Esophagus squamous epithelium (tissue), 4 donors: ENCODE results near the gene CCDC88C.

Experiments
- CTCF ChIP-seq, 6 experiments: fragments of 450-650 bp in 4 of 6; fragments of 200-600 bp in 2 of 6; sonication (generic) in 2 of 6; IDR thresholded peaks; one replicate each; pipeline ENCODE4 v1.5.1; 2016 to 2019; ENCODE audit warnings: antibody characterized with exemption in 6 of 6, mild to moderate bottlenecking in 4 of 6, moderate library complexity in 4 of 6
- POLR2A ChIP-seq, 4 donors: fragments of 450-650 bp; IDR thresholded peaks; one replicate each; pipeline ENCODE4 v1.6.1; 2017; ENCODE audit warnings: antibody characterized with exemption in 4 of 4, mild to moderate bottlenecking in 4 of 4, moderate library complexity in 3 of 4

GRCh38 chr14:91416744-91417119 is 888 bp downstream of the CCDC88C start:
- TF ChIP-seq CTCF (IDR thresholded peaks at IDR 0.05) (no peak), POLR2A (IDR thresholded peaks at IDR 0.05) (no peak)
